AG04449 (cell line): ENCODE measurements around the gene ENOX1.

Experiments
- CTCF ChIA-PET: fragments of 350-600 bp; formaldehyde crosslinking; extraction: SDS; loops from one replicate; lab custom pipeline; 2021; ENCODE audit warnings: antibody characterized with exemption; lab: Yijun Ruan, JAX
- POLR2A ChIA-PET: fragments of 400-600, 350-600 bp; formaldehyde crosslinking; extraction: SDS; loops from one replicate; lab custom pipeline; 2020; ENCODE audit warnings: antibody characterized with exemption, inconsistent platforms; lab: Yijun Ruan, JAX
- DNase-seq: peaks from one replicate; pipeline ENCODE4 v3.0.0-alpha.2; 2010; ENCODE audit warnings: low read depth, low spot score
- H3K4me3 ChIP-seq: 2 replicates; pipeline ENCODE4 v1.5.1; 2011; ENCODE audit warnings: low read depth, mild to moderate bottlenecking, control low read depth, low read length
- TF ChIP-seq, protein P1 (sequence below): IDR thresholded peaks from one replicate; pipeline ENCODE4 v1.5.1; 2011; ENCODE audit warnings: mild to moderate bottlenecking, moderate library complexity, low read length, control low read depth, inconsistent platforms; ENCODE audit not compliant: insufficient read depth; ENCODE audit errors: missing control alignments

Gene ENOX1

DNA sequence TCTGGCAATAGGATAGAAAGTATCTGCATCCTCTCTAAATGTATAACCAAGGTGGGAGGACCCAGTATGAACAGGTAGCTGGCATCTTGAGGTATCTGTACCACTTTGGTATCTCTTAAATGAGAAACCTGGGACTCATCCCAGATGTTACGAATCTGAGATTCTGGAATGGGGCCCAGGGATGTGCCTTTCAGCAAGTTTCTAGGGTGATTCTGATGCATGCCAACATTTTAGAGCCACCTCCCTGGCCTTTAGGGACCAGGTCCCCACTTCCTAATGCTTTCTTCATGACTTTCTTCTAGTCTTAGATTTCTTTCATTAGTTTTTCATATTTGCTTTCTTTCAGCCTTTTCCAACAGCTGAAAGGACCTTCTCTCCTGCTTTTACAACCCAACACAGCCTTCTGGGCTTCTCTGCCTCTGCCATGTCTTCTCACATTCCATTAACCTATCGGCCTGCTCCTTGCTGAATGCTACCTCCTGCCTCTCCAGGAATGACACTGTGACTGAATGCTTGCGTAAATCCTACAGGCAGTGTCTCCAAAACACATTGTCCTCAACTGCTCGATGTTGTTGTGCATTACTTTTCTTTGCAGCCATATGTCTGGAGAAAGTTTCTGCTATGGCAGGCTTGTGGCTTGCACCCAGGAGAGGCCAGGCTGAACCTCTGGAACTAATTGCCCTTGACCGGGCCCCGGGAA, 479.4 kb downstream of the ENOX1 start:
- H3K4me3 ChIP-seq: no peak overlapping the region
- DNase-seq: no peak
- POLR2A ChIA-PET: no interaction called here
- CTCF ChIA-PET: no interaction called here
- TF ChIP-seq, protein P1, sequence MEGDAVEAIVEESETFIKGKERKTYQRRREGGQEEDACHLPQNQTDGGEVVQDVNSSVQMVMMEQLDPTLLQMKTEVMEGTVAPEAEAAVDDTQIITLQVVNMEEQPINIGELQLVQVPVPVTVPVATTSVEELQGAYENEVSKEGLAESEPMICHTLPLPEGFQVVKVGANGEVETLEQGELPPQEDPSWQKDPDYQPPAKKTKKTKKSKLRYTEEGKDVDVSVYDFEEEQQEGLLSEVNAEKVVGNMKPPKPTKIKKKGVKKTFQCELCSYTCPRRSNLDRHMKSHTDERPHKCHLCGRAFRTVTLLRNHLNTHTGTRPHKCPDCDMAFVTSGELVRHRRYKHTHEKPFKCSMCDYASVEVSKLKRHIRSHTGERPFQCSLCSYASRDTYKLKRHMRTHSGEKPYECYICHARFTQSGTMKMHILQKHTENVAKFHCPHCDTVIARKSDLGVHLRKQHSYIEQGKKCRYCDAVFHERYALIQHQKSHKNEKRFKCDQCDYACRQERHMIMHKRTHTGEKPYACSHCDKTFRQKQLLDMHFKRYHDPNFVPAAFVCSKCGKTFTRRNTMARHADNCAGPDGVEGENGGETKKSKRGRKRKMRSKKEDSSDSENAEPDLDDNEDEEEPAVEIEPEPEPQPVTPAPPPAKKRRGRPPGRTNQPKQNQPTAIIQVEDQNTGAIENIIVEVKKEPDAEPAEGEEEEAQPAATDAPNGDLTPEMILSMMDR: no peak

DNA sequence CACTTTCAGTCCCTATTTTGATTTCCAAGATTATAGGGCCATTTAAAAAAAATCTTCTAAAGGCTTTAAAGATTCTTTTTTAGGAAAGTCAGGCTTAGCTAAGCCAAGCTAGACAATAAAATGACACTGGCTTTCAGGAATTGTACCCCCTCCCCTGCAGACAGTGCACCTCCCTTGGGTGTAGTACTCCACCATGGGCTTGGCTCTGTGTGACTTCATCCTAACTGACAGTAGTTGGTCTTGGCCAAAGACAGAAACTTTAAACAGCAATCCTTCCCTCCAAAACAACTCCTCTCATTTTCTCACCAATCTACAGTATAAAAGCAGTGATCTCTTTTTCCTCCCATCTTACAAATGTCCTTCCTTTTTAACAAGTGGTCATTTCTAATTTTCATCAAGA, 480.4 kb downstream of the ENOX1 start:
- no peak for DNase-seq
- TF ChIP-seq, protein P1: no peak
- no peak overlapping the region for H3K4me3 ChIP-seq
- ChIA-PET POLR2A (no interaction called here), CTCF (interaction anchor here (1.9 to 3.3 kb wide), 2 partner anchors 8 to 221 kb away, joined by 6 to 13 read pairs; no protein-coding TSS in a partner anchor)

GRCh38 chr13:43305416-43305815, 481.4 kb downstream of the ENOX1 start:
- no peak overlapping the region for H3K4me3 ChIP-seq
- TF ChIP-seq, protein P1: no peak
- ChIA-PET CTCF (interaction anchor here (0.8 to 3.6 kb wide), 5 partner anchors 9 to 499 kb away, joined by 3 to 13 read pairs (median 6); no protein-coding TSS in a partner anchor), POLR2A (no interaction called here)
- DNase-seq: no peak

DNA sequence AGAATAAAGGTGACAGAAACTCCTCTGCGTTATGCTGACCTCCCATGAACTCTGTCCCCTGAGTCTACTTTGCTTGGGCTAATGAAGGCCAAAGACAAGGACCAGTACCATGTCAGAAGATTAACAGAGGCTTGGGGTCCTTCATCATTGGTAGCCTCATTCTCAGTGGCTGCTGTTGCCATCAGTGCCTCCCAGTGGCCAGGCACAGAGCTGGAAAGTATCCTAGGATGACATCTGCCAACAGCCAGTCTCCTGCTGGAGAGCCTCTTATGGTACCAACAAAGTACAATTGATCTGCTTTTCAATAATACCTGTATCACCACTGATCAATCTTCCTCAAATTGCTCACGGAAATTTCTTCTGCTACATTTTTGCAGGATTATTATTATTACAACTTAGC, 481.8 kb downstream of the ENOX1 start:
- TF ChIP-seq, protein P1: no peak
- POLR2A ChIA-PET: no interaction called here
- CTCF ChIA-PET: interaction anchor here (0.8 to 3.6 kb wide), 6 partner anchors 9 to 500 kb away, joined by 3 to 13 read pairs (median 4); no protein-coding TSS in a partner anchor
- no peak for DNase-seq
- H3K4me3 ChIP-seq: no peak overlapping the region

DNA sequence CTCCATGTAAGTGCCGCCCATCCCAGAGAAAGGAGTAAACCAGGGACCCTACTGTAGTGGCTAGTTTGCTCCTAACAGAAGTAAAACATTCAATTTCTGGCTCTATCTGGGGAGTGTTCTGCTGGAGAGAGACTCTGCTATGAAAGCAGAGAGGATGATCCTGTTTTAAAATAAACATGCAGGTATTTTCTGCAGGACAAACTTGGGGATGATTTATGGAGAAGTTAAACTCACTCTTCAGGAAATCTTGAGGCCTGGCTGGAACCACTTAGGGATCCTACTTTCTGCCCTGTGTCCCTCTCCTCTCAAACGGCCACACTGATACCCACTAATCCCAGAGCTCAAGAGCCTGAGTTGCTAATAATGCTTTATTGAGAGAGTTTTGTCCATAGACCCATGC, 482.3 kb downstream of the ENOX1 start:
- TF ChIP-seq, protein P1: no peak
- ChIA-PET CTCF (interaction anchor here (0.6 to 3.6 kb wide), 6 partner anchors 10 to 500 kb away, joined by 3 to 13 read pairs (median 3); no protein-coding TSS in a partner anchor), POLR2A (no interaction called here)
- DNase-seq: no peak
- H3K4me3 ChIP-seq: no peak overlapping the region

DNA sequence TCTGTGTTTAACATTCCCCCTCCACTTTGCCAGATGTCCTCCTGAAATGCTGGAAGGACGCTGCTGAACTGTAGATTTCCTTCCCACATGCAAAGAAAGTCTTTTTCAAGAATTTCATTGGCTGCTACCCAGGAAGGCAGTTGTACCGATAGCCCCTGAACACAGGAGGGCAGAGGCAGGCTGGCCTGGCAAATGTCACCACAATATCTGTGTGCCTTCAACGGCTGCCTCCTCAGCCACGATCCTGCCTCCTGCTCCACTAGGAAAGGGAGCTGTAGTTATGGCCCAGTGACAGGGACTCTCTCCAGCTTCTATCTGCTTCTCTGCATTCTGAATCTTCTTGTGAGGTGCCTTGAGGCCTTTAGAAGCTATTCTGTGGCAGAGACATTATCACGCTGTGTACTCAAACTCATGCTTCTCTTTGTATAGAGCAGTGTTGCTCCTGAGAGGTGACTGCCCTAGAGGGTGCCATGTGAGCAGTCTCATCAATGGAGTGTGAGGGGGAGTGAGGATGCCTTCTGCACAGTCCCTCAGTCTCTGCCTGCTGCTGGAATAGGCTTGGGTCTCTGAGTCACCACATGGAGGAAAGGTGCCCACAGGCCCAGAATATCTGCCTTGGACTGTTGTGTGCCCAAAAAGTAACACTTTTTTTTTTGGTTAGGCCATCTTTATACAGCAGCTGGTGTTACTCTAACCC, 483.6 kb downstream of the ENOX1 start:
- DNase-seq: no peak
- no peak overlapping the region for H3K4me3 ChIP-seq
- POLR2A ChIA-PET: no interaction called here
- CTCF ChIA-PET: interaction anchor here (0.6 to 3.6 kb wide), 9 partner anchors 11 to 502 kb away, joined by 3 to 13 read pairs (median 3); no protein-coding TSS in a partner anchor
- TF ChIP-seq, protein P1: peak; percentile 72
